SK-N-SH (cell line): ENCODE data around the gene NKX1-1.

Experiments used
- CTCF ChIP-seq: fragments of 200-600 bp; sonication (generic); IDR thresholded peaks from 2 replicates; pipeline ENCODE4 v1.6.1; 2017; ENCODE audit warnings: antibody characterized with exemption, mild to moderate bottlenecking, moderate library complexity
- GABPA ChIP-seq: IDR thresholded peaks from 2 replicates; pipeline ENCODE4 v1.4.0; 2012; ENCODE audit warnings: low read depth, mild to moderate bottlenecking
- IRF3 ChIP-seq: fragments of 150-350 bp; IDR thresholded peaks from 2 replicates; pipeline ENCODE4 v1.6.1; 2016; ENCODE audit warnings: mild to moderate bottlenecking, low read depth, low read length
- JUND ChIP-seq: IDR thresholded peaks from 2 replicates; pipeline ENCODE4 v1.4.0; 2012
- MAX ChIP-seq: IDR thresholded peaks from 2 replicates; pipeline ENCODE4 v1.4.0; 2012; ENCODE audit warnings: low read depth
- MXI1 ChIP-seq: IDR thresholded peaks from 2 replicates; pipeline ENCODE4 v1.6.1; 2012; ENCODE audit warnings: mild to moderate bottlenecking, low read depth, low read length, improper control_type of control experiment
- POLR2AphosphoS5 ChIP-seq: IDR thresholded peaks from 2 replicates; pipeline ENCODE4 v1.6.1; 2012; ENCODE audit warnings: low read depth, low read length
- RCOR1 ChIP-seq: fragments of 150-350 bp; IDR thresholded peaks from 2 replicates; pipeline ENCODE4 v1.6.1; 2017; ENCODE audit warnings: antibody characterized with exemption, low read length
- SIN3A ChIP-seq: IDR thresholded peaks from 2 replicates; pipeline ENCODE4 v1.6.1; 2012; ENCODE audit warnings: low read depth, mild to moderate bottlenecking, low read length, moderate library complexity, borderline replicate concordance
- TAF1 ChIP-seq: IDR thresholded peaks from 2 replicates; pipeline ENCODE4 v1.6.1; 2012; ENCODE audit warnings: low read depth, mild to moderate bottlenecking, low read length, moderate library complexity, borderline replicate concordance
- USF2 ChIP-seq: fragments of 150-350 bp; IDR thresholded peaks from 2 replicates; pipeline ENCODE4 v1.6.1; 2017; ENCODE audit warnings: antibody characterized with exemption, low read length, low read depth, borderline replicate concordance

GRCh38 chr4:1359144-1359501 lies 47.1 kb downstream of the NKX1-1 start:
- TF ChIP-seq CTCF (no peak), USF2 (no peak), POLR2AphosphoS5 (no peak), MAX (no peak), JUND (no peak), TAF1 (no peak), GABPA (no peak), IRF3 (no peak), SIN3A (no peak), RCOR1 (no peak), MXI1 (no peak)
